Measurements from ENCODE around the gene ATP6V1D. TPM values are rescaled to one million over a fixed set of nuclear protein-coding genes. Genes with fewer than 3 reads are reported as not detected.

The ATP6V1D gene
- 91.8 and 107 TPM in 2 replicates for total RNA-seq

GRCh38 chr14:67359775-67360469, at the start of gene ATP6V1D, which contains the start of gene EIF2S1:
ATP6V1D (minus strand) TSS chr14:67359804; CDS start chr14:67359698, 106 bp downstream.
EIF2S1 (plus strand) TSS chr14:67360328; CDS start chr14:67364768, 4,440 bp downstream.

Other genes with a start within 250 kb of the ATP6V1D start
- gene GARIN2, start 170.4 kb downstream of the ATP6V1D start, total RNA-seq: 0.03 and 0.07 TPM in 2 replicates
- gene PALS1, start 118.4 kb downstream of the ATP6V1D start, total RNA-seq: 23.9 and 27.7 TPM in 2 replicates
- gene EIF2S1, start 524 bp upstream of the ATP6V1D start, total RNA-seq: 127 and 139 TPM in 2 replicates
- gene PLEK2, start 52.4 kb upstream of the ATP6V1D start, total RNA-seq: 0.98 and 3.6 TPM in 2 replicates
- gene TMEM229B, start 128.9 kb upstream of the ATP6V1D start, total RNA-seq: 2.5 and 2.7 TPM in 2 replicates
- 0.20 and 0.36 TPM in 2 replicates for gene PLEKHH1, start 173.5 kb upstream of the ATP6V1D start, total RNA-seq
- gene PIGH, start 240.5 kb upstream of the ATP6V1D start, total RNA-seq: 15.8 and 16.2 TPM in 2 replicates

All from smooth muscle cell of the pulmonary artery (primary cell).